ENCODE data around the gene VILL.

GRCh38 chr3:37963016-37963415, 27.6 kb upstream of the VILL start:
- TF ChIP-seq JUND (IDR thresholded peaks at IDR 0.05; ENCODE audit: low read depth, low read length) (no peak), SRF (IDR thresholded peaks at IDR 0.05; ENCODE audit: low read depth in 2 of 2, low read length in 2 of 2) (no peak), RUNX3 (IDR thresholded peaks at IDR 0.05; ENCODE audit: low read length) (no peak), EP300 (IDR thresholded peaks at IDR 0.05; ENCODE audit: borderline replicate concordance in 1 of 2, control insufficient read depth in 1 of 2, low read depth in 2 of 2, low read length in 2 of 2) (no peak), POLR2A (IDR thresholded peaks at IDR 0.05; ENCODE audit: low read depth, low read length) (no peak), SP1 (IDR thresholded peaks at IDR 0.05; ENCODE audit: low read depth, low read length) (no peak), CEBPB (IDR thresholded peaks at IDR 0.05; ENCODE audit: borderline replicate concordance in 1 of 2, low read depth in 2 of 2, low read length in 2 of 2) (no peak)
- TF ChIP-seq, protein P1, sequence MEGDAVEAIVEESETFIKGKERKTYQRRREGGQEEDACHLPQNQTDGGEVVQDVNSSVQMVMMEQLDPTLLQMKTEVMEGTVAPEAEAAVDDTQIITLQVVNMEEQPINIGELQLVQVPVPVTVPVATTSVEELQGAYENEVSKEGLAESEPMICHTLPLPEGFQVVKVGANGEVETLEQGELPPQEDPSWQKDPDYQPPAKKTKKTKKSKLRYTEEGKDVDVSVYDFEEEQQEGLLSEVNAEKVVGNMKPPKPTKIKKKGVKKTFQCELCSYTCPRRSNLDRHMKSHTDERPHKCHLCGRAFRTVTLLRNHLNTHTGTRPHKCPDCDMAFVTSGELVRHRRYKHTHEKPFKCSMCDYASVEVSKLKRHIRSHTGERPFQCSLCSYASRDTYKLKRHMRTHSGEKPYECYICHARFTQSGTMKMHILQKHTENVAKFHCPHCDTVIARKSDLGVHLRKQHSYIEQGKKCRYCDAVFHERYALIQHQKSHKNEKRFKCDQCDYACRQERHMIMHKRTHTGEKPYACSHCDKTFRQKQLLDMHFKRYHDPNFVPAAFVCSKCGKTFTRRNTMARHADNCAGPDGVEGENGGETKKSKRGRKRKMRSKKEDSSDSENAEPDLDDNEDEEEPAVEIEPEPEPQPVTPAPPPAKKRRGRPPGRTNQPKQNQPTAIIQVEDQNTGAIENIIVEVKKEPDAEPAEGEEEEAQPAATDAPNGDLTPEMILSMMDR (IDR thresholded peaks at IDR 0.05 in 2 of 3, conservative IDR thresholded peaks at IDR 0.05 in 1 of 3; ENCODE audit: control insufficient read depth in 2 of 3, extremely low read depth in 1 of 3, insufficient read depth in 1 of 3, low read depth in 3 of 3, low read length in 3 of 3) = no peak
- TF ChIP-seq, protein P2, sequence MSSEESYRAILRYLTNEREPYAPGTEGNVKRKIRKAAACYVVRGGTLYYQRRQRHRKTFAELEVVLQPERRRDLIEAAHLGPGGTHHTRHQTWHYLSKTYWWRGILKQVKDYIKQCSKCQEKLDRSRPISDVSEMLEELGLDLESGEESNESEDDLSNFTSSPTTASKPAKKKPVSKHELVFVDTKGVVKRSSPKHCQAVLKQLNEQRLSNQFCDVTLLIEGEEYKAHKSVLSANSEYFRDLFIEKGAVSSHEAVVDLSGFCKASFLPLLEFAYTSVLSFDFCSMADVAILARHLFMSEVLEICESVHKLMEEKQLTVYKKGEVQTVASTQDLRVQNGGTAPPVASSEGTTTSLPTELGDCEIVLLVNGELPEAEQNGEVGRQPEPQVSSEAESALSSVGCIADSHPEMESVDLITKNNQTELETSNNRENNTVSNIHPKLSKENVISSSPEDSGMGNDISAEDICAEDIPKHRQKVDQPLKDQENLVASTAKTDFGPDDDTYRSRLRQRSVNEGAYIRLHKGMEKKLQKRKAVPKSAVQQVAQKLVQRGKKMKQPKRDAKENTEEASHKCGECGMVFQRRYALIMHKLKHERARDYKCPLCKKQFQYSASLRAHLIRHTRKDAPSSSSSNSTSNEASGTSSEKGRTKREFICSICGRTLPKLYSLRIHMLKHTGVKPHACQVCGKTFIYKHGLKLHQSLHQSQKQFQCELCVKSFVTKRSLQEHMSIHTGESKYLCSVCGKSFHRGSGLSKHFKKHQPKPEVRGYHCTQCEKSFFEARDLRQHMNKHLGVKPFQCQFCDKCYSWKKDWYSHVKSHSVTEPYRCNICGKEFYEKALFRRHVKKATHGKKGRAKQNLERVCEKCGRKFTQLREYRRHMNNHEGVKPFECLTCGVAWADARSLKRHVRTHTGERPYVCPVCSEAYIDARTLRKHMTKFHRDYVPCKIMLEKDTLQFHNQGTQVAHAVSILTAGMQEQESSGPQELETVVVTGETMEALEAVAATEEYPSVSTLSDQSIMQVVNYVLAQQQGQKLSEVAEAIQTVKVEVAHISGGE (CRISPR knock-in tag; IDR thresholded peaks at IDR 0.05) = no peak
